CD4-positive, alpha-beta T cell treated with Interleukin-15 for 4 hours (primary cell): Measurements from ENCODE around the gene CADPS2.

Source experiments
- DNase-seq: peaks from one replicate; pipeline ENCODE4 v3.0.0-alpha.2; 2020; ENCODE audit warnings: low spot score

The CADPS2 gene

DNA sequence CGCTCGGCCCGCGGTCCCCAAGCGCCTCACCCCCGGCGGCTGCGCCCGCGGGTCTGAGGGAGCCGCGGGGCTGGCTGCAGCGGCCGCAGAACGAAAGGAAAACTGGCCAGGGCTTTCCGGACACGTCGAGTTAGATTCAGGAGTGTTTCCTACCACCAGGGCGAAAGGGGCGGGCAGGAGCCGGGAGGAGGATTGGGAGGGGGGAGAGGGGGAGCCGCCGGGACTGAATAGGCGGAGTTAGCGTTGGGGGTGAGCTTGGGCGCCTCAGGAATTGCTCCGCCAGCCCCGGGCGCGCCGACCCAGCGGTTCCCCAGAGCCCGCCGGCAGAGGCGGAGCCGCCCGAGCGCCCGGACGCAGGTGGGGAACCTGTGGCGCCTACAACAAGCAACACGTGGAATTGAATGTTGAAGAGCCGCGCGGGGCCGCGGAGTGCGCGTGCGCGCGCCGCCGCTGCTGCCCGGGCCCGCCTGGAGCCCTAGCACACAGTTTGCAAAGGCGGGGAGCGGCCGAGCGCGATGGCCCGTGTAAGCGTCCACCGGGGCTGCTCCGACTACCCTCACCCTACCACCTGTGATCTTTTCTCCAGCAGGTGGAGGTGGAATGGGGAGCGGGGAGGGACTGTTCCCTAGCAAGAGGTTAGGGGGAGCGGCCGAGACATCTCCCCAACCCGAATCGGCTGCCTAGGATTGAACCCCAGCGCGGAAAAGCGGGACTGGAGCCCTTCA lies at the start of gene CADPS2:
Gene CADPS2, minus strand, starts transcription at position 104 of the 725 bp plus-strand sequence. CDS start 123 bp downstream, outside the sequence.
- no peak for DNase-seq

DNA sequence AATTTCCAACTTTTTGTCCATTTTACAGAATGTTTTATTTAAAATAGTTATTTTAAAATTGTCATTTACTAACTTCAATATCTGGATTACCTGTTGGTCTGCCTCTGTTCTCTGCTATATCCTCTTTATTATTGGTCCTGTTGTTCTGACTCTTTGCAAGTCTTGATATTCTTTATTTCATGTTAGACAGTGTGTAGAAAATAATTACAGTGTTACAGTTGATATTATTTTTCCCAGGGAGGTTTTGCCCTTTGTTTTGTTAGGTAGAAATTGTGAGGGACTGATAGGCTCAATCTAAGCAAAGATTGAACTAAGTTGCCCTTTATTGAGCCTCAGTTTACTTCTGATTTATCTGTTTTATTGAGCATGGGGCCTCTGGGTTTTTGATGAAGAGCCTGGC lies 49.4 kb upstream of the CADPS2 start:
- no peak for DNase-seq

DNA sequence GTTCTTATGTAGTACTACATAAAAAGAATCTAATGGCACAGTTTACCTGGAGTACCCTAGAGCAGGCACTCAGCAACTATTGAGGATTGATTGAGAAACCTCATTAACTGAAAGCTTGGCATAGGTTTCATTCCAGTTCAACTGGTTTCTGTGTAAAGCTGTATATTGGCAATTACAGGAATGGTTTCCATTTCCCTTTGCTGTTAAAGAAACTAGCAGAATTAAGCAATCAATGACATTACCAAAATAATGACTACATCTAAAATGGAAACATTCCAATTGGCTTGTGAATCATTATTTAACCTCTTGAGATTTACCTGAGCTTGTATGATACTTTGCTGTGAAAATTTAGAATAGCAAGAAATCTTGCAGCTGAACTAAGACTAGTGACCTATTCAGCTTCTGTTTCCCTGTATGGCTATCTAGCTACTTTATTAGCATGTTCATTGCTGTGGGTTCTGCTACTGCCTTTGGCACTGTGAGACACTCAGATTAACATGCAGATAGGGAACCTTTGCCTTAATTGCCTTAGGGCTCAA lies 33.5 kb upstream of the CADPS2 start:
- no peak for DNase-seq

DNA sequence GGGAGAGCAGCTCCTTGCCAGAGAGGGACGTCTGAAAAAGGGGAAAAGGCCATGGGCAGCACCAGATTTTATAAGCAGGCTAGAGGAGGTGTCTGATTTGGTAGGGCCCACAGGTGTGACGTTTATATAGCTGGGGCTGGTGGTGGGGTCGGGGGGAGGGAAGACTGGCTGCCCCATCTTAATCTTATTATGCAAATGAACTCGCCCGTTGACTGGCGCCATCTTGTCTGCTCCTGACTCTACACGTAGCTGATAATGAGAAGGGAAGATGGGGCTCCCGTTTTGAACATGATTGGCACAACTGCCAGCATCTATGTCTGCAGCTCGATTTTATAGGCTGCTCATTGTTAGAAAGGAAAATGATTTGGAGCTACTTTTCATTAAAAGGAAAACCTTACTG lies 28.6 kb upstream of the CADPS2 start:
- no peak for DNase-seq

DNA sequence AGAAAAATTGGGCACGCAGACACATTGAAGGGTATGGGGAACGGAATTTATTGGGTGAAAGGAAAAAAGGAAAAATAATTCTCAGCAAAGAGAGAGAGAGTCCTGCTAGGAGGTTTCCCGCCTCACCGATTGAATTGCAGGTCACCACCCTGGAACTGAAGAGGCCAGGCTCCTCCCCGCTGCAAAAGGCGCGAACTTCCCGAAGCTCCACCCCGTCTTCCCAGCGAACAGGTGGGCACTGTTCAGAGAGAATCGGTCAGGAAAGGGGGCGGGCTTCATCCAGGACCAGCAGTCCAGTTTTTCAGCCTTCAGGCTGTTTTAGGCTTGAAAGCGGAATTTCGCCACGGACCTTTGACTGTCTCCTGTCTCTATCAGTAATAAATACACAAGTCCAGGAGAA lies 27.3 kb upstream of the CADPS2 start:
- DNase-seq = no peak

DNA sequence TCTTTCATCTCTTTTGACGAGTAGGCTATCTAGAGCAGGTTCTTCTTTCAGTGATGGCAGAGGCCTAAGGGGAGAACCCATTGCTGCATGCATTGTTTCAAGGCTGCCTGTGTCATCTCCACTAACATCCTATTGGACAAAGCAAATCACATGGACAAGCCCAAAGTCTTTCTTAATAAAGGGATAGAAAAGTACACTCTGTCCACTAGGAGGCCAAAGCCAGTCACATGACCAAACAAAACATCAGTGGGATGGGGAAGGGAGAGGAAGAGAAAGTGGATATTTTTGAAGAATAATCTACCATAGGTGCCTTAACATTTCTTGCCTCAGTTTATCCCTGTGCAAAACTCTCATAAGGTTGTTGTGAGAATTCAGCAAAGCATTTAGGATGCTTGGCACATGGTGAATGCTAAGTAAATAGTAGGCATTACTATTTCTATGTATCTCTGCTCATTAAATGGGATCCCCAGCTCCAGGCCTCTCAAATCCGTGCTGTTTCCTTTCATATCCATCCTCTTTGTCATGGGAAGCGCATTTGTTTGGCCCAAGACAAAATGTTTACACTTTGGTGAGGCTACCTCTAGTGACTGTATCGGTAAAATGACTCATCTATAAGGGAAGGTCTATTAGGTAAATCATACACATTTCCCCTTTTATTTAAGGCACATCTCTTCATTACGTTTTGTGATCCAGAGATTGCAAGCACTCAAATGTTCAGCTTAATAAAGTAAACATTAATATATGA lies 16.7 kb upstream of the CADPS2 start:
- no peak for DNase-seq

DNA sequence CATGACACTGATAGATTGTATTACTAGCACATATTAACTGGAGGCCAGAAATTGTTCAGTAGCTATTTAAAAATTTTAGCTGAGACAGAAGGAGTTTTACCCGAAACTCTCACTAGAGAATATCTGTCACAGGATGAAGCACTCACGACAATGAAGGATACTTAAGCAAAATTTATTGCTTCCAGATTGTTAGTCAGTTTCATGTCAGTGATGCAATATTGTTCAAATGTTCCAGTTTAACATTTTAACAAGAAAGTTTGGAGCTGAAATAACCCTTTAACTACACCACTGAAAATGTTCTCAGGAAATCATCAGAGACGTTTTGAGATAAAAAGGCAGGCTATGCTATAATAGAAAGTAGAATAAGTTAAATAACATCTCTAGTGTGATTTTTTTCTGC lies 15.0 kb upstream of the CADPS2 start:
- no peak for DNase-seq

DNA sequence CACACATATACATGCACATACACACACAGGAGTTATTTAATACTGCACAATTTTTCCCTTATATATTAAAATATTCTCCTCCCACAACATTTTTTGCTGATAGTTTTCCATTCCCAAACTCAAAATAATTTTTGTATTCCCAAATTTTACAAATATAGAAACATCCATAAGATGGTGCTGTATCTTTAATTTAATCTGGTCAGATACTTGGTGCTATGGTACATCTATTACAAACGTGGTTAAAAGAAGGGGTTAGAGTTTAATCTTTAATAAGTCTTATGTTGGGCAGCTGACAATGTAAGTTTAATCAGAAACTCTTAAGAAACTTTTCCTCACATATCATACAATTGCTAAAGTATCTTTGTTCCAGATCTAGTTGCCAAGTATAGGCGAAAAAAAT lies 10.2 kb upstream of the CADPS2 start:
- no peak for DNase-seq

DNA sequence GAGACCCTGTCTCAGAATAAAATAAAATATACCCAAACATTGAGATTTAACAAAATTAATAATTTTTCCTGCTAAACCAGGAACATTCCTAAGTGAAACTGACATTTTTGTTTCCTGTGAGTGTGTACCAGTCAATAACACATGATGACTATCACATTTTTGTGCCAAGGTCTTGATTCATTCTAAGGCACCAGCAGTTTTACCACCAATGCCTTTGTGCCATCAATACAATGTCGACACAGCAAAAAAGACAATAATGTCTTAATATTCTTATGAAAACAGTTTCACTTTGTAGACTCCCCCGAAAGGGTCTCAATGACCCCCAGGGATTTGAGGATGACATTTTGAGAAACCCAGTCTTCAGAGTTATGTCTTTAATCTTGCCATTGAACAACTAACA lies 7.2 kb upstream of the CADPS2 start:
- DNase-seq = no peak

DNA sequence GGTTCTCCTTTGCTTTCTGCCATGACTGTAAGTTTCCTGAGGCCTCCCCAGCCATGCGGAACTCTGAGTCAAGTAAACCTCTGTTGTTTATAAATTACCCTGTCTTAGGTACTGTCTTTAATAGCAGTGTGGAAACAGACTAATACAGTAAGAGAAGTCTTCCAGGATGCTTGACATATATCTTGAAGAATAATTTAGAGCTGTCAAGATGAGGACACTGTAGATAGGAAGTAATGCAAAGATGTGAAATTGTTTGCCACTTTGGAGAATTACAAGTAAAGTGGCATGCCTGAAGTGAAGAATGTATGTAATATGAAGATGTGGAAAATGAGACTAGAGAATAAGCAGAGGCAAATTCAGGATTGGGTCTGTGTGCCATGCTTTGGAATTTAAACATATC lies 2.9 kb upstream of the CADPS2 start:
- no peak for DNase-seq

DNA sequence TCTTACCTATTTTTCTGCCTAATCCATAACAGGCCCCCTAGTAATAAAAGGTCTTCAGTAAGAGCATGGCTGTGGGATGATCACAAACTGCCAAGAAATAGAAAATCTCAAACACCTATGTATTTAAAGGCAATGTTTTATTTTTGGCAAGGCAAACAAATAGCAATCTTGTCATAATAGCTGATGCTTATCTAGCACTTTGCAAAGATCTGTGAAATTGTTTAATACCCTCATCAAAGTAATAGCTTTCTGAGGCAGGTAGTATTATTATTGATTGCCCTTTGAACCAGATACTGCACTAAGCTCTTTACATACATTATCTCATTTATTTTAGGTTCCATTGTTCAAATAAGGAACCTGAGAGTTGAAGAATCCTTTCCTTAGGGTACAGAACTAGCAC lies 1.6 kb upstream of the CADPS2 start:
- no peak for DNase-seq

DNA sequence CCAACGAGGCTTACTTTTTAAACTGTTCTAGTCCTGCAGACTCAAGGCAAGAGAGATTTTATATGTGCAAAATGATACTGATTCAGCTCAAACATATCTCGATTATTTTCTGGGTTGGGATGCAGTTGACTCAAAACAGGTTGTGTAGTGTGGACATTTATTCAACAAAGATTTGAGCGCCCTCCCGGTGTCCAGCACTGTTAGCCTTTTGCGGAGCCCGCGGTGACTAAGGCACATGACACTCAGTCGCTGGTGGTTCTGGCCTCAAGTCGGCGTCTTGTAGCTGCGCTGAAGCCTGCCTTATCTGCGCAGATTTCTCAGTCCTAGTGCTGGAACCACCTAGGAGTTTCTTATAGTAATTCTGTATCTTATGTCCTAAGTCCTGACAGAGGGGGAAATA lies 938 bp upstream of the CADPS2 start:
- no peak for DNase-seq

DNA sequence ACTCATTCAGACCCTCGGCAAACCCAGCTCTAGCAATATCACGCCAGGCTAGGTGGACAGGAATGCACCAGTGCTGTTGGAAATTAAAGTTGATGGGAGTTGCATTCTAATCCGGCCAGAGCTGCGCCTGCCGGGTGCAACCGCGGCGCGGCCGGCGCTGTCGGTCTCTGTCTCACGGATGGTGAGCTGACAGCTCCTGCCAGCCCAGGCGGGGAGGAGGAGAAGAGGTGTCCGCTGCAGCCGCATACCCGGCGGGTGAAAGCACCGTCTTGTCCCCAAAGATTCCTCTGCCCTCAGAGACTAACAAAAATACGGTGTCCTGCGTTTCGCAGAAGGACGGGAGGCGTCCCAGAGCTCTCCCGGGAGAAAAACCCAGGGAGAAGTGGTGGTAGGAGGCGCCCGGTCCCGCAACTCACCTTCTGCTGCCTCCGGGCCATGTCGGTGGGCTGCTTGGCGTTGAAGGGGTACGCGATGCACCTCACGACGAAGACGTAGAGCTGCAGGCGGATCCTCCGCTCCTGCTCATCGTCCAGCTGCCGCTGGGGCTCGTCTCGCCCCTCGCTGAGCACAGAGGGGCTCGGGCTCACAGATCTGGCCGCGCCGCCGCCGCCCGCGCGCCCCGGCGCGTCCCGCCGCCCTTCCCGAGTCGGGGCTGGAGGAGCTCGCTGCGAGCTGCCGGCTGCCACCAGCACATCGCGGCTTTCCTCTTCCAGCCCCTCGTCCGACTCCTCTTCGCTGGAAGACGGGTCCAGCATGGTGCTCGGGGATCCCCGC lies 490 bp downstream of the CADPS2 start:
- DNase-seq = no peak

DNA sequence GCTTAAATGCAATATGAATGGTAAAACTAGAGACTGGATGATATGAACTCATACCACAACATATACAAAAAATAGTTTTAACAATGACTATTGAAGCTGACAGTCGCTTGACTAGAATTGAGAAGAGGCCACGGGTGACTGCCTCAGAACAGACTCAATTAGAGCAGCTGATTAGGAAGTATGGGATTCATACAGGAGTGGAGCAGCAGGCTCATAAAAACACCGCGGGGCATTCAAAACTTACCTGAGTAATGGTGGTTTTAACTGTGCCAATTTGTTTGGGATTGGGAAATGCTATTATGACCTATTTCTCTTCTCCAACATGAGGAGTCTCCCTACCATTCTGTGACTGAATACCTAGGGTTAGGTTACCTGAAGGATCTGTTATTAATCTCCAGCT lies 2.1 kb downstream of the CADPS2 start:
- no peak for DNase-seq

DNA sequence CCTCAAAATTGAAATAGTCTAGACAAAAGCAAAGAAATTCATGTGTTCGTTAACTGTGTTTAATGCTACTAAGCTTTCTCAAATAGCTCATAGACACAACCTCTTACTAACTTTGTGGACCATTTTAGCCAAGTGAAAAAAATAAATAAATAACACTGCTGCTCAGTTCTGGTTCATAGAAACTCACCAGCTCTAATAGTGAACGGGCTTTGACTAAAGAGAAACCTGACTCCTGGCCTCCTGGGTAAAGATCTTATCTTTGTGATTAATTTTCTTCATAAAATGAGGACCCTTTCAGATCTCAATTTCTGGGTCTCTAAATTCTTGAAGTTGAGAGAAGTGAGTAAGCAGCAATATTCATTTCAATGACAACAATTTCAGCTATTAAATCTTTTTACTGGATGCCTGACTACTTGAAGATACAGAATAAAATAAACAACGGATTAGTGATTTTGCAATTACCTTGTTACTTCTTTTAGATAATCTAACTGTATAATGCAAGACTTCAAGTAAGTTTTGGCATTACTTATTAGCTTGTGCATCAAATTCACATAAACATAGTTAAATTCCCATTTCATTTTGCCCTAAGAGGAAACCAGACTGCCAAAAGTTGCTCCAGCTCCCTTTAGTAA lies 3.1 kb downstream of the CADPS2 start:
- no peak for DNase-seq

DNA sequence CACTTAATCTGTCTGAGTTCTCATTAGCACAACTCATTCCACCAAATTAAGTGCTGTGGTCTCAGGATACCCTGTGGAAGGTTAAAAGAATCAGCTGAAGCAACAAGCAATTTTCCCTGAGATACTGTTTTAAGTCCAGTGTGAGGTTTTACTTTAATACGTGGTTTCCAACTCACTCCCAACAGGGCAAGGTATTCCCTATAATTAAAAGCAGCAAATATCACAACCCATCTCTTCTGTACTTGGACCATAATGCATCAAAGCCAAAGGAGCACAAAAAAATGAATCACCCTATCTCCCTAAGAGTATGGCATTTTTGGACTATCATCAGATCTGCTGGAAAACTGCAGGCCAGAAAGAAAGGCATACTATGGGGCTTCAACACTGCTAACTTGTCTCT lies 4.9 kb downstream of the CADPS2 start:
- no peak for DNase-seq

DNA sequence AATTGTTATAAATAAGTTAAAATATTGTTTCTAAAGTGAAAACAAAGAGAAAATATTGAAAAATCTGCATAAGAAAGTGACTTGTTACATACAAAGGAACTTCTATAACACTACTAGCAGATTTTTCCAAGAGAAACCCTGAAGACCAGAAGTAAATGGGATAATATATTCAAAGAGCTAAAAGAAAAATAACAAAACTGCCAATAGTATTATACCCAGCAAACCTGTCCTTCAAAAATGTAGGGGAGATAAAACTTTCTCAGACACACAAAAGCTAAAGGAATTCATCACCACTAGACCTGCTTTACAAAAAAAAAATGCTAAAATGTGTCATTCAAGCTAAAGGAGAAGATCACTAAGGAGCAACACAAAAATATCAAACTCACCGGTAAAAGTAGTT lies 17.0 kb downstream of the CADPS2 start:
- DNase-seq = no peak

DNA sequence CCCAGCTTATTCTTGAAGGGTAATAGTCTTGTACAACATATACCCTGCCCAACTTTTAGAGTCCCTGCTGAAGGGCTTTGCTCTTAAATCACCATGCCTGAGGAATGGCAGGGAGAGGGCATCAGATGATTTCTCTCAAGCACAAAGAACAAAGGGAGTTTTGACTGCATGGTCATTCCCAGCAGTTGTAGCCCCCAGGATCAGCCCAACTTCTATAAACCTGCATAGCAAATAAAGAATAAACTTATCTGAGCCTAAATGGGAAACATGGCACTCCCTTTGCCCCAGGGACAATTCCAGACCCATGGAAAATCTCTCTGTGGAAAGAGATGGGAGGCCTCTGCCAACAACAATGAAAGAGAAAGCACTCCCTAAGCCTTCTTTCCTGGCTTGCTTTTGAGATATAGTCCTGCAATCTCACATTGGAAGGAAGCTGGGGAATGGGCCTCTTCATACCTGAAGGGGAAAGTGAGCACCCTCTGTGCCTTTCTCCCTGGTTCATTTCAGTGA lies 18.7 kb downstream of the CADPS2 start:
- no peak for DNase-seq

DNA sequence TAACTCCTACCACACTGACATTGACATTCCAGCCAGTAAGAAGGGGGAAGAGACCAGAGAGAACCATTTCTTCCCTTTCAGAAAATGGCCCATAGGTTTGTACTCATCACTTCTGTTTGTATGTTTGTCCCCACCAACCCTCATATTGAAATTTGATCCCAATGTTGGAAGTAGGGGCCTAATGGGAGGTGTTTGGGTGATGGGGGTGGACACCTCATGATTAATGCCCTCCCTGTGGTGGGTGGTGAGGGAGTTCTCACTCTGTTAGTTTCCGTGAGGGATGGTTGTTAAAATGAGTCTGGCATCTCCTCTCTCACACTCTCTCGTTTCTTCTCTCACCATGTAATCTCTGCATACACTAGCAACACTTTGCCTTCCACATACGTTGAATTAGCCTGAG lies 21.4 kb downstream of the CADPS2 start:
- DNase-seq = no peak

DNA sequence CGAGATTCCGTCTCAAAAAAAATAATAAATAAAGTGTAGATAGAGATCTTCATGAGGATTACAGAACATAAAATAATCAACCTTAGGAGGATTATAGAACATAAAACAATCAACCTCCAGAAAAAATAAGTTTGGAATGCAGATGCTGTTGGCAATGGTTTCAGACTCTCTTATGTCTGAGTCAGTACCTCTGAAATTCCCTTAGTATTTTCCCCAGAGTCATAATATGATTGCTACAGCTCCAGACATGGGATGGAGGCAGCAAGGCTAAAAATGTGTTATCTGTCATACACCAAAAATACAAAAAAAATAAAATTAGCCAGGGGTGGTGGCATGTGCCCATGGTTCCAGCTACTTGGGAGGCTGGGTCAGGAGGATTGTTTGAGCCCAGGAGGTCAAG lies 22.2 kb downstream of the CADPS2 start:
- no peak for DNase-seq

DNA sequence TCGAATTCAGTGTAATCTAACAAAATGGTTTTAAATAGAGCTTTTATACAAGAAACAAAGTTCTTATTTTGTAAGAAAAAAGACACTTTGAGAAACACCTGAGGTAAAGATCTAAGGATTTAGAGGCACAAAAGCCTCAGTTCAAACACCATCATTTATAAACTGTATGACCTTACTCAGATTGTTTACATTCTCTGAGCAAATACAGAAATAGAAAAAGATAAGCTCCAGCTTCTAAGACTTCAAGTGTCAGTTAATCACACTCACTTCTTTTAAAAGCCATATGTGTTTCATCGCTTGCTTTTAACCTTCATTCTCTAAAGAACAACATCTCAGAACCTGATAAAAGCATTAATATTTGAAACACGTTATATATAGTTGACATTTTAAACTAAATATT lies 27.9 kb downstream of the CADPS2 start:
- no peak for DNase-seq

DNA sequence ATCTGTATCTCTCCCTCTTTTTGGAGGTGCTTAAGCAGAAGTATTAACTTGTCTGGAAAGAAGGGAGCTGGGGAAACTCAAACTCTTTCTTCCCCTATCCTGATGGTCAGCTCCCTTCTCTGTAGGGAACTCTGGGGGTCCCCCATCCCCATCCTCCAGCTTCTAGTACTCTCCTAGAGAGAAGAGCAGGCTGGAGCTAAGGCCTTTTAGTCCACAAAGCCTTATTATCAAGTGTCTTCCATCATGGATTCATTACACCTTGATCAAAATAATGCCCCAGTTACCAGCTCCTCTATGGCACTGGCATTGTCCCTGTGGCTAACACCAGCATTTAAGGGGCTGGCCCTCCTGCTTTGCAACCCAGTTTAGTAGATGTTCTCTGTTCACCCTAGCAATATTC lies 35.7 kb downstream of the CADPS2 start:
- no peak for DNase-seq
